Hepatic stellate cell (primary cell): ENCODE results near the gene GAPDH.
"Not testable (repeated sequence)": the region's sequence is repeated elsewhere in the genome, so short reads cannot be mapped to it uniquely, and the experiment has no call there.

Experiments used
- DNase-seq: peaks from one replicate; pipeline ENCODE4 v3.0.0; 2011; ENCODE audit warnings: low spot score

The GAPDH gene

GRCh38 chr12:6529291-6529737, 5.0 kb upstream of the GAPDH start:
- no peak for DNase-seq

GRCh38 chr12:6530576-6531260, 3.6 kb upstream of the GAPDH start:
- DNase-seq, result no peak

DNA sequence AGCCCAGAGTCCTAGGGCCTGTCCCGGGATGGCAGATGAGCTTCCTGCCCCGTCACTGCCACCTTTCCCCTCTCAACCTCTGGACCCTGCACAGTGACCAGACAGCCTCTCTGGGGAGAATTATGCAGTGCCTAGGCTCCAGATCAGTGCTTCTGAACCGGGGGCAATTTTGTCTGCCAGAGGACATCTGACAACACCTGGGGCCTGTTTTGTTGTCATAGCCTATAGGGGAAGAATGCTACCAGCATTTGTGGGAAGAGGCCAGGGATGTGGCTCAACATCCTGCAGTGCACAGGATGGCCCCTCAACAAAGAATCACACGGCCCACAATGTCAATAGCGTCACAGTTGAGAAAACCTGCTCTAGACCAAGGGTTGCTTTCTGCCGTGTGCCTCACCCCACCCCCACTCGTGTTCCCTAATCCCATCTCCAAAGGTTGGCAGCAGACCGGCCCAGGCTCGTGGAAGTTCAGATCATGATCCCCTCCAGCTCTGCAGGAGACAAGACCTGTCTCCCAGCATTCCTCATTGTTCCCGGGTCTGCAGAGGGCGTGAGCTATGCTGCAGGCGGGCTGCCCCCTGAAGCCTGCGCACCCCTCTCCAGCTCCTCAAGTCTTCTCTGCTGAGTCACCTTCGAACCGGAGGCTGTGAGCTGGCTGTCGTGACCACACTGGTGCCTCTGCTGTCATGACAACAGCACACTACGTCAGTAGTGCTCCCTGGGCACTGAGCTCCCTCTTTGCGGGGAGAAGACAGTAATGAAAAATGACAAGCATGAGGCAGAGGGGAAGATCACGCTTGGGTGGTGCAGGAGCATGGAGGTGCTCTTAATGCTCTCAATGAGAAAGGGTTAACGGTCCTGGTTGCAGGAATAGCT, 2.0 kb upstream of the GAPDH start:
- peak; percentile 96 for DNase-seq

DNA sequence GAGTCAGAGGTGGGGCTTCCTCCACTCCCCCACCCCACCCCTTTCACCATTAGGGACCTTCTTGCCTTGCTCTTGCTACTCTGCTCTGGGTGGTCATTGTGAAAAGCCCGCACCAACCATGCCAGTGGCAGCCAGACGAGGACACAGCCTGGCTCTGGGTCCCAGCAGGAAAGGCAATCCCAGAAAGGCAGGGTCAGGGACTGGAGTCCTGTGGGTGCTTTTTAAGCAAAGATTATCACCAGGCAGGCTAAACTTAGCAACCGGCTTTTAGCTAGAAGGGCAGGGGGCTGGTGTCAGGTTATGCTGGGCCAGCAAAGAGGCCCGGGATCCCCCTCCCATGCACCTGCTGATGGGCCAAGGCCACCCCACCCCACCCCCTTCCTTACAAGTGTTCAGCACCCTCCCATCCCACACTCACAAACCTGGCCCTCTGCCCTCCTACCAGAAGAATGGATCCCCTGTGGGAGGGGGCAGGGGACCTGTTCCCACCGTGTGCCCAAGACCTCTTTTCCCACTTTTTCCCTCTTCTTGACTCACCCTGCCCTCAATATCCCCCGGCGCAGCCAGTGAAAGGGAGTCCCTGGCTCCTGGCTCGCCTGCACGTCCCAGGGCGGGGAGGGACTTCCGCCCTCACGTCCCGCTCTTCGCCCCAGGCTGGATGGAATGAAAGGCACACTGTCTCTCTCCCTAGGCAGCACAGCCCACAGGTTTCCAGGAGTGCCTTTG, 1.2 kb upstream of the GAPDH start:
- peak; percentile 72 for DNase-seq

- no peak for DNase-seq
These were observed 729 bp upstream of the GAPDH start for GRCh38 chr12:6533653-6533922.

DNA sequence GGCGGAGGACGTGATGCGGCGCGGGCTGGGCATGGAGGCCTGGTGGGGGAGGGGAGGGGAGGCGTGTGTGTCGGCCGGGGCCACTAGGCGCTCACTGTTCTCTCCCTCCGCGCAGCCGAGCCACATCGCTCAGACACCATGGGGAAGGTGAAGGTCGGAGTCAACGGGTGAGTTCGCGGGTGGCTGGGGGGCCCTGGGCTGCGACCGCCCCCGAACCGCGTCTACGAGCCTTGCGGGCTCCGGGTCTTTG, 303 bp downstream of the GAPDH start:
- no peak for DNase-seq

- peak; percentile 74 for DNase-seq
These were observed 804 bp downstream of the GAPDH start for GRCh38 chr12:6534945-6535696.

- no peak for DNase-seq
These were observed 1.3 kb downstream of the GAPDH start for GRCh38 chr12:6535697-6535946.

- DNase-seq, result no peak
These were observed 1.9 kb downstream of the GAPDH start for GRCh38 chr12:6535960-6536847.

GRCh38 chr12:6536894-6537579, 2.7 kb downstream of the GAPDH start:
- DNase-seq, result no peak

- DNase-seq, result not testable (repeated sequence)
These were observed 3.5 kb downstream of the GAPDH start for GRCh38 chr12:6537580-6538419.

GRCh38 chr12:6538420-6539313, 4.3 kb downstream of the GAPDH start:
- no peak for DNase-seq

- no peak for DNase-seq
These were observed 5.0 kb downstream of the GAPDH start for GRCh38 chr12:6539314-6539682.

- DNase-seq, result no peak
These were observed 5.4 kb downstream of the GAPDH start for GRCh38 chr12:6539707-6540134.

DNA sequence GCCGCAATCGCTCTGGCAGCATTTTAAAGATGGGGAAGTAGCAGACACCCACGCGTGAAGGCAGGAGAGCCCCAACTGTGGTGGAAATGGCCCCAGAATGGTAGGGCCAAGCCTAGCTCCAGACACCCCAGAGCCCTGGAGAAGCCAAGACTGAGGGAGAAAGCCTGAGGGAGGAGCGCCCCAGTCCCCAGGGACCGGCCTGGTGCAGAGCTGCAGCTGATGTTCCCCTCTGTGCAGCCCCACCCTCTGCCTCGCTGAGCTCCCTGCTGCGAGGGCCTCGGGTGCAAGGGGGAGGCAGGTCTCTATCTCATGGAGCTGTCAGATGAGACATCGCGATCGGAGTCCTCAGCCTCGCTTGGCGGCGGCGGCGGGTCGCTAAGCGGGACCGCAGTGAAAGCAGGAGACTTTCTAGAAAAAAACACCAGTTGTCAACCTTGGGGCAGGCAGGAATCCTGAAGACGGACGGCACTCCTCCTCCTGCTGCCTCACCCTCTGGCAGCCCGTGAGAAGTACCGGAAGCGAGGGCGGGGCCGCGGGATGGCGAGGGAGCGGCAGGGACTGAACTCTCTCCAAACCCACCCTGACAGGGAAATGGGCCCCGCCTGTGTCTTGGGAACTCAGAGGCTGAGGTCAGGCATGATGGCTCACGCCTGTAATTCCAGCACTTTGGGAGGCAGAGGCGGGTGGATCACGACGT, 6.0 kb downstream of the GAPDH start:
- peak; percentile 97 for DNase-seq

DNA sequence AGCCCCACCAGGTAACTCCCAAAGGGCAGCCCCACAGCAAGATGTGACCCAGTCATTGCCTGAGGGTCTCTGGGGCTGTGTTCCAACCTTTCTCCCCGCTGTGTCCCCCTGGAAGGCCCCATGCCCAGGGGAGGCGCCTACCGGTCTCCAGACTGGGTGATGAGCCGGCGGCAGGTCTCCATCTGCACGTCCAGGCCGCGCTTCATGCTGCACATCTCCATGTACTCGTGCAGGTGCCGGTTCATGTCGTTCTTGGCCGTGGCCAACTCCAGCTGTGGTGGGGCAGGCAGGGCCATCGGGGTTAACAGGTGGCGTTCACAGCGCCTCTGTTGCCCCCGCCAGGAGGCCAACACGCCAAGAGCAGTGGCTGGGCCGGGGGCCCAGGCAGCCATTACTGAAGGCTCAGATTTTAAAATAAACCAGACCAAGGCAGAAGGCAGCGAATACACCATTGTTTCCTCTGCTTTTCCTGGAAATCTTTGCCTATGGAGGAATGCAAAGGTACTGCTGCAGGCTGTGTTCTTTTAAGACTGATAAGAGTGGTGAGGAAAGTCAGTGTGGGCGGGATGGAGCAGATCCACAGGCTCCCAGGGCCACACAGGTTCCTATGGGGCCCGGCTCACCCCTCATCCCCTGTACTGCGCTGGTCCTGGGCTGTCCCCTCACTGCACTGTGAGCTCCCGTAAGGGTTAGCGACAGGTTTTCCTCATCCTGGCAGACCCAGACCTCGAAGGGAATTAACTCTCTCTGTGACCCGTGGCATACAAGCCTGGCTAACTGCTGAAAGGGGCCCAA, 7.3 kb downstream of the GAPDH start:
- no peak for DNase-seq

DNA sequence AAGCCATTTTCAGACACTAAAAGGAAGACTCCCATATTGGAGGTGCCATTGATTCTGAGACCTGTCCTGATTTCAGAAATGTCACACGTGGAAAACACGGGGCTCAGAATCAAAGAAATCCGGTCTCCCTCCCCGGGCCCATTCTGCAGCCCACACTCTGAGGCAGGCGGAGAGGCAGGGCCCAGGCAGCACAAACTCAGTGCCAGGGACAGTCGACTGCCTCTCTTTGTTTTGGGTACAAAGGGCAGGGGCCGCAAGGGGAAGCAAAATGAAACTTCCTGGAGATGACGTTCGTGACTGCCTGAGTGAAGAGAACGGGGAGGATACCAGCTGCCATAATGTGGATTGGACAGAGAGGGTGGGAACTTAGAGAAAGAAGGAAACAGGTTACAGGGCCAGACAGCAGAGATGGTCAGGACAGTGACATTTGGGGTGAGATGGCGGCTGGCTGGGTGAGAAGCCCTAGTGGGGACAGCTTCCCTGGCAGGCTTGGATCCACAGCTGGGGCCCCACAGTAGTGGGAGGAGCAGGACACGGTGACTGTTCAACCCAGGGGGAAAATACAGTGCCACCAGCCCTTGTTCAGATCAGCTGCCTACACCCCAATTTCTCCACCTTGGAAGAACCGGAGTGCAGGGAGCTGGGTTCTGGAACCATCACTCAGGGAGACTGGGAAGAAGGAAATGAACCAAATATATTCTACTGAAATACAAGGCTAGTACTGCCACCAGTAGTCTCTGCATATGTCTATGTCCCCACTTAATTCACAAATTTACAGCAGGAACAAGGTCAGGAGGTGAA, 8.1 kb downstream of the GAPDH start:
- no peak for DNase-seq
